NCI-H524 treated with DMSO at 0.1 percent for 48 hours (cell line): ENCODE data around the gene ENTPD8.

Source experiments
- DNase-seq: peaks from one replicate; lab custom pipeline; 2025; lab: John Stamatoyannopoulos, UW

Gene ENTPD8

GRCh38 chr9:137441289-137441934 lies at the start of gene ENTPD8:
TSS of gene ENTPD8 (minus strand) at chr9:137441357. CDS start at chr9:137438285, 3,072 bp downstream.
- DNase-seq, result no peak

- no peak for DNase-seq
These were observed 49.5 kb upstream of the ENTPD8 start for GRCh38 chr9:137490532-137491186.

- DNase-seq, result no peak
These were observed 47.7 kb upstream of the ENTPD8 start for GRCh38 chr9:137488906-137489305.

- peak; percentile 79 for DNase-seq
These were observed 47.1 kb upstream of the ENTPD8 start for GRCh38 chr9:137488327-137488653.

- no peak for DNase-seq
These were observed 46.5 kb upstream of the ENTPD8 start for GRCh38 chr9:137487454-137488326.

- DNase-seq, result no peak
These were observed 45.6 kb upstream of the ENTPD8 start for GRCh38 chr9:137486545-137487453.

GRCh38 chr9:137486141-137486490 lies 45.0 kb upstream of the ENTPD8 start:
- no peak for DNase-seq

- no peak for DNase-seq
These were observed 44.4 kb upstream of the ENTPD8 start for GRCh38 chr9:137485343-137486140.

GRCh38 chr9:137484551-137485315 lies 43.6 kb upstream of the ENTPD8 start:
- DNase-seq, result no peak

- DNase-seq, result no peak
These were observed 41.1 kb upstream of the ENTPD8 start for GRCh38 chr9:137482094-137482781.

GRCh38 chr9:137480686-137481683 lies 39.8 kb upstream of the ENTPD8 start:
- no peak for DNase-seq

GRCh38 chr9:137479892-137480685 lies 38.9 kb upstream of the ENTPD8 start:
- no peak for DNase-seq

GRCh38 chr9:137478962-137479861 lies 38.1 kb upstream of the ENTPD8 start:
- DNase-seq, result peak; percentile 44

GRCh38 chr9:137478613-137478961 lies 37.4 kb upstream of the ENTPD8 start:
- no peak for DNase-seq

GRCh38 chr9:137477778-137478612 lies 36.8 kb upstream of the ENTPD8 start:
- DNase-seq, result no peak

- no peak for DNase-seq
These were observed 35.7 kb upstream of the ENTPD8 start for GRCh38 chr9:137476856-137477255.
